Stimulated activated CD8-positive, alpha-beta memory T cell treated with anti-CD3 and anti-CD28 coated beads, Interleukin-15, amount 100 ng/mL, for 4 hours (primary cell): Measurements from ENCODE around the gene SNN.

Experiments
- DNase-seq, 2 donors: peaks; one replicate each; pipeline ENCODE4 v3.0.0-alpha.2; 2020; ENCODE audit warnings: low read depth in 2 of 2

Gene SNN

GRCh38 chr16:11696266-11697012 is 28.2 kb downstream of the SNN start:
- DNase-seq, result no peak

GRCh38 chr16:11697319-11697718 is 29.1 kb downstream of the SNN start:
- DNase-seq, result no peak

- DNase-seq, result no peak
Observed at GRCh38 chr16:11698271-11698689, 30.0 kb downstream of the SNN start.

GRCh38 chr16:11699234-11699894 is 31.1 kb downstream of the SNN start:
- no peak for DNase-seq

GRCh38 chr16:11700264-11701029 is 32.2 kb downstream of the SNN start:
- no peak for DNase-seq

- no peak for DNase-seq
Observed at GRCh38 chr16:11705311-11706025, 37.2 kb downstream of the SNN start.

- DNase-seq, result no peak
Observed at GRCh38 chr16:11706180-11706742, 38.0 kb downstream of the SNN start.

- no peak for DNase-seq
Observed at GRCh38 chr16:11707679-11708197, 39.5 kb downstream of the SNN start.

GRCh38 chr16:11708421-11708820 is 40.2 kb downstream of the SNN start:
- DNase-seq, result no peak

GRCh38 chr16:11711662-11712061 is 43.4 kb downstream of the SNN start:
- no peak for DNase-seq

- no peak for DNase-seq
Observed at GRCh38 chr16:11712122-11712521, 43.9 kb downstream of the SNN start.

- DNase-seq, result no peak
Observed at GRCh38 chr16:11715246-11715947, 47.1 kb downstream of the SNN start.

- no peak for DNase-seq
Observed at GRCh38 chr16:11716336-11716735, 48.1 kb downstream of the SNN start.

- no peak for DNase-seq
Observed at GRCh38 chr16:11717811-11718210, 49.6 kb downstream of the SNN start.

- no peak for DNase-seq
Observed at GRCh38 chr16:11719171-11719570, 50.9 kb downstream of the SNN start.

GRCh38 chr16:11719762-11720161 is 51.5 kb downstream of the SNN start:
- no peak for DNase-seq

- DNase-seq, result no peak
Observed at GRCh38 chr16:11721781-11722467, 53.7 kb downstream of the SNN start.

- DNase-seq, result no peak
Observed at GRCh38 chr16:11722468-11722808, 54.2 kb downstream of the SNN start.

- DNase-seq, result no peak
Observed at GRCh38 chr16:11725457-11725856, 57.2 kb downstream of the SNN start.

GRCh38 chr16:11726008-11726407 is 57.8 kb downstream of the SNN start:
- no peak for DNase-seq
